Hepatic stellate cell (primary cell): ENCODE data around the gene HCN1.

ENCODE experiments used
- DNase-seq: peaks from one replicate; pipeline ENCODE4 v3.0.0; 2011; ENCODE audit warnings: low spot score

The HCN1 gene

GRCh38 chr5:45696206-45696836 is at the start of gene HCN1:
HCN1 (minus strand) TSS chr5:45696380.
- DNase-seq, result peak; percentile 39

GRCh38 chr5:45741110-45741509 is 44.9 kb upstream of the HCN1 start:
- DNase-seq, result no peak

GRCh38 chr5:45737153-45737552 is 41.0 kb upstream of the HCN1 start:
- DNase-seq, result no peak

GRCh38 chr5:45725537-45725936 is 29.4 kb upstream of the HCN1 start:
- no peak for DNase-seq

GRCh38 chr5:45697201-45697600 is 1.0 kb upstream of the HCN1 start:
- DNase-seq, result no peak

GRCh38 chr5:45695804-45696156 is 400 bp downstream of the HCN1 start:
- DNase-seq, result no peak

- DNase-seq, result no peak
Measured at GRCh38 chr5:45694971-45695803, 993 bp downstream of the HCN1 start.

GRCh38 chr5:45694255-45694814 is 1.8 kb downstream of the HCN1 start:
- DNase-seq, result no peak

GRCh38 chr5:45692481-45692880 is 3.7 kb downstream of the HCN1 start:
- DNase-seq, result no peak

- DNase-seq, result no peak
Measured at GRCh38 chr5:45691656-45692055, 4.5 kb downstream of the HCN1 start.

GRCh38 chr5:45687701-45688100 is 8.5 kb downstream of the HCN1 start:
- DNase-seq, result no peak

- DNase-seq, result no peak
Measured at GRCh38 chr5:45686620-45687019, 9.6 kb downstream of the HCN1 start.

GRCh38 chr5:45684118-45684517 is 12.1 kb downstream of the HCN1 start:
- DNase-seq, result no peak

GRCh38 chr5:45680950-45681349 is 15.2 kb downstream of the HCN1 start:
- no peak for DNase-seq

GRCh38 chr5:45677524-45677923 is 18.7 kb downstream of the HCN1 start:
- DNase-seq, result no peak

GRCh38 chr5:45672271-45672670 is 23.9 kb downstream of the HCN1 start:
- DNase-seq, result no peak

- no peak for DNase-seq
Measured at GRCh38 chr5:45648744-45649143, 47.4 kb downstream of the HCN1 start.

GRCh38 chr5:45643056-45643455 is 53.1 kb downstream of the HCN1 start:
- no peak for DNase-seq

- DNase-seq, result no peak
Measured at GRCh38 chr5:45642370-45642769, 53.8 kb downstream of the HCN1 start.

GRCh38 chr5:45639040-45639439 is 57.1 kb downstream of the HCN1 start:
- no peak for DNase-seq

- DNase-seq, result no peak
Measured at GRCh38 chr5:45627076-45627656, 69.0 kb downstream of the HCN1 start.

GRCh38 chr5:45623832-45624231 is 72.3 kb downstream of the HCN1 start:
- DNase-seq, result no peak

- DNase-seq, result no peak
Measured at GRCh38 chr5:45622365-45622764, 73.8 kb downstream of the HCN1 start.
